ENCODE results near the gene C17orf113. TPM values are rescaled to one million over a fixed set of nuclear protein-coding genes. Genes with fewer than 3 reads are reported as not detected.
A peak's percentile ranks its signal among the peaks of the same experiment; 100 is the strongest.

The C17orf113 gene
- total and polyA plus RNA-seq, 2 of the 13 experiments (the other 11 are each of a cell fraction or from before 2014, with no cell fraction given): 0.87 to 1.1 TPM

DNA sequence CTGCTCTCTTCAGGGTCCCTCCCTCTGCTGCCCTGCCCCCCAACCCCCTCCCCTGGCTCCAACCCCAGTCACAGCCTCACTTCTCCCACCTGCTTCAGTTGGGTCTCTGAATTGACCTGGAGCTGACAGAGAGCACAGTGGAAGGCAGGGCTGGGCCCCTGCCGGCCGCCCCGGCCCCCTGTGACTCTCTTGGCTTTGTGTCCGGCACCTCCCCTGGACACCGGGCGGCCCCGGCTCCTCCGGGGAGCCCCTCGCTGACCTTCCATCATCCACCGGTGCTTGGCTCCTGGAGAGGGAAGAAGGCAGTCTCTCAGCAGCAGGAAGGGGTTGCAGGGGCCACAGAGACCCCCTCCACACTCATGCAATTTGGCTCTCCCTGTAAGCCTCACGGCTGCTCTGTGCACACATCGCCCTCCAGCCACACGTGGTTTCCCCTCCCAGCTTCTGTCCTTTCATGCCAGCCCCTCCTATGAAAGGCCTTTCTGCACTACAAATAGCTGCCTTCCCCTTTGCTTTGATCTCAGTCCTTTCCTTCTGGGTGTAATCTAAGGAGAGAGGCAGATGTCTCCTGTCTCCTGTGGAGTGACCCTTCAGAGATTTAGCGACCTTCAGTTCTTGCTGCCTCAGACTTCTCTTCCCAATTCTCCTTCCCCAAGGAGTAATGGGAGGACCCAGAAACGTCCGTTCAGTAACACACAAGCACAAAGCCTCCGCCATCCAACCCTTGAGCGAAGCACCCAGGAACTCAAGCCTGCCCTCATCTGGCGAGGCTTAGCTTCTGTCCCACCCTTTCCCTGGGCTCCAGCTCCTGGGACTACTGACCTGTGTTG is 22.2 kb downstream of the C17orf113 start (continued):
- TF ChIP-seq ZNF775 (CRISPR knock-in tag; IDR thresholded peaks at IDR 0.05; ENCODE audit: borderline replicate concordance) (no peak), ZNF678 (CRISPR knock-in tag; IDR thresholded peaks at IDR 0.05) (no peak), ZNF782 (CRISPR knock-in tag; IDR thresholded peaks at IDR 0.05; ENCODE audit: borderline replicate concordance) (no peak), HOXA5 (CRISPR knock-in tag; IDR thresholded peaks at IDR 0.05) (peak; percentile 55; the same call in 1 of the 2 replicates), NCOR1 (IDR thresholded peaks at IDR 0.05; ENCODE audit: borderline replicate concordance, low read length) (no peak), ZZZ3 (CRISPR knock-in tag; IDR thresholded peaks at IDR 0.05; ENCODE audit: borderline replicate concordance) (no peak; the same call in 1 of the 2 replicates), MTA3 (CRISPR knock-in tag; IDR thresholded peaks at IDR 0.05) (no peak), CENPX (CRISPR knock-in tag; IDR thresholded peaks at IDR 0.05) (no peak), FOXJ3 (CRISPR knock-in tag; IDR thresholded peaks at IDR 0.05; ENCODE audit: borderline replicate concordance) (no peak), DDIT3 (CRISPR knock-in tag; IDR thresholded peaks at IDR 0.05) (no peak), HOXA9 (CRISPR knock-in tag; IDR thresholded peaks at IDR 0.05; ENCODE audit: borderline replicate concordance) (no peak), ZNF879 (CRISPR knock-in tag; IDR thresholded peaks at IDR 0.05) (no peak), PAF1 (CRISPR knock-in tag; IDR thresholded peaks at IDR 0.05) (no peak), ZBTB2 (CRISPR knock-in tag; IDR thresholded peaks at IDR 0.05; ENCODE audit: low read depth) (no peak)
- TF ChIP-seq, protein P1, sequence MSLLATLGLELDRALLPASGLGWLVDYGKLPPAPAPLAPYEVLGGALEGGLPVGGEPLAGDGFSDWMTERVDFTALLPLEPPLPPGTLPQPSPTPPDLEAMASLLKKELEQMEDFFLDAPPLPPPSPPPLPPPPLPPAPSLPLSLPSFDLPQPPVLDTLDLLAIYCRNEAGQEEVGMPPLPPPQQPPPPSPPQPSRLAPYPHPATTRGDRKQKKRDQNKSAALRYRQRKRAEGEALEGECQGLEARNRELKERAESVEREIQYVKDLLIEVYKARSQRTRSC (CRISPR knock-in tag; IDR thresholded peaks at IDR 0.05; ENCODE audit: low read depth): no peak
- TF ChIP-seq, protein P2, sequence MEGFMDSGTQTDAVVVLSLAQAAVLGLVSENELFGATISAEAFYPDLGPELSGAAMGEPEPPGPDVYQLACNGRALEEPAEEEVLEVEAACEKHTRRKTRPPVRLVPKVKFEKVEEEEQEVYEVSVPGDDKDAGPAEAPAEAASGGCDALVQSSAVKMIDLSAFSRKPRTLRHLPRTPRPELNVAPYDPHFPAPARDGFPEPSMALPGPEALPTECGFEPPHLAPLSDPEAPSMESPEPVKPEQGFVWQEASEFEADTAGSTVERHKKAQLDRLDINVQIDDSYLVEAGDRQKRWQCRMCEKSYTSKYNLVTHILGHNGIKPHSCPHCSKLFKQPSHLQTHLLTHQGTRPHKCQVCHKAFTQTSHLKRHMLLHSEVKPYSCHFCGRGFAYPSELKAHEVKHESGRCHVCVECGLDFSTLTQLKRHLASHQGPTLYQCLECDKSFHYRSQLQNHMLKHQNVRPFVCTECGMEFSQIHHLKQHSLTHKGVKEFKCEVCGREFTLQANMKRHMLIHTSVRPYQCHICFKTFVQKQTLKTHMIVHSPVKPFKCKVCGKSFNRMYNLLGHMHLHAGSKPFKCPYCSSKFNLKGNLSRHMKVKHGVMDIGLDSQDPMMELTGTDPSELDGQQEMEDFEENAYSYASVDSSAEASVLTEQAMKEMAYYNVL (CRISPR knock-in tag; IDR thresholded peaks at IDR 0.05; ENCODE audit: borderline replicate concordance): peak; percentile 75; the same call in 1 of the 2 replicates
- TF ChIP-seq, protein P3, sequence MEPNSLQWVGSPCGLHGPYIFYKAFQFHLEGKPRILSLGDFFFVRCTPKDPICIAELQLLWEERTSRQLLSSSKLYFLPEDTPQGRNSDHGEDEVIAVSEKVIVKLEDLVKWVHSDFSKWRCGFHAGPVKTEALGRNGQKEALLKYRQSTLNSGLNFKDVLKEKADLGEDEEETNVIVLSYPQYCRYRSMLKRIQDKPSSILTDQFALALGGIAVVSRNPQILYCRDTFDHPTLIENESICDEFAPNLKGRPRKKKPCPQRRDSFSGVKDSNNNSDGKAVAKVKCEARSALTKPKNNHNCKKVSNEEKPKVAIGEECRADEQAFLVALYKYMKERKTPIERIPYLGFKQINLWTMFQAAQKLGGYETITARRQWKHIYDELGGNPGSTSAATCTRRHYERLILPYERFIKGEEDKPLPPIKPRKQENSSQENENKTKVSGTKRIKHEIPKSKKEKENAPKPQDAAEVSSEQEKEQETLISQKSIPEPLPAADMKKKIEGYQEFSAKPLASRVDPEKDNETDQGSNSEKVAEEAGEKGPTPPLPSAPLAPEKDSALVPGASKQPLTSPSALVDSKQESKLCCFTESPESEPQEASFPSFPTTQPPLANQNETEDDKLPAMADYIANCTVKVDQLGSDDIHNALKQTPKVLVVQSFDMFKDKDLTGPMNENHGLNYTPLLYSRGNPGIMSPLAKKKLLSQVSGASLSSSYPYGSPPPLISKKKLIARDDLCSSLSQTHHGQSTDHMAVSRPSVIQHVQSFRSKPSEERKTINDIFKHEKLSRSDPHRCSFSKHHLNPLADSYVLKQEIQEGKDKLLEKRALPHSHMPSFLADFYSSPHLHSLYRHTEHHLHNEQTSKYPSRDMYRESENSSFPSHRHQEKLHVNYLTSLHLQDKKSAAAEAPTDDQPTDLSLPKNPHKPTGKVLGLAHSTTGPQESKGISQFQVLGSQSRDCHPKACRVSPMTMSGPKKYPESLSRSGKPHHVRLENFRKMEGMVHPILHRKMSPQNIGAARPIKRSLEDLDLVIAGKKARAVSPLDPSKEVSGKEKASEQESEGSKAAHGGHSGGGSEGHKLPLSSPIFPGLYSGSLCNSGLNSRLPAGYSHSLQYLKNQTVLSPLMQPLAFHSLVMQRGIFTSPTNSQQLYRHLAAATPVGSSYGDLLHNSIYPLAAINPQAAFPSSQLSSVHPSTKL (CRISPR knock-in tag; IDR thresholded peaks at IDR 0.05): peak; percentile 60
- TF ChIP-seq, protein P4, sequence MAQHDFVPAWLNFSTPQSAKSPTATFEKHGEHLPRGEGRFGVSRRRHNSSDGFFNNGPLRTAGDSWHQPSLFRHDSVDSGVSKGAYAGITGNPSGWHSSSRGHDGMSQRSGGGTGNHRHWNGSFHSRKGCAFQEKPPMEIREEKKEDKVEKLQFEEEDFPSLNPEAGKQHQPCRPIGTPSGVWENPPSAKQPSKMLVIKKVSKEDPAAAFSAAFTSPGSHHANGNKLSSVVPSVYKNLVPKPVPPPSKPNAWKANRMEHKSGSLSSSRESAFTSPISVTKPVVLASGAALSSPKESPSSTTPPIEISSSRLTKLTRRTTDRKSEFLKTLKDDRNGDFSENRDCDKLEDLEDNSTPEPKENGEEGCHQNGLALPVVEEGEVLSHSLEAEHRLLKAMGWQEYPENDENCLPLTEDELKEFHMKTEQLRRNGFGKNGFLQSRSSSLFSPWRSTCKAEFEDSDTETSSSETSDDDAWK (CRISPR knock-in tag; IDR thresholded peaks at IDR 0.05): no peak

Data from HepG2 (cell line).